ENCODE measurements around the gene HP1BP3.

DNA sequence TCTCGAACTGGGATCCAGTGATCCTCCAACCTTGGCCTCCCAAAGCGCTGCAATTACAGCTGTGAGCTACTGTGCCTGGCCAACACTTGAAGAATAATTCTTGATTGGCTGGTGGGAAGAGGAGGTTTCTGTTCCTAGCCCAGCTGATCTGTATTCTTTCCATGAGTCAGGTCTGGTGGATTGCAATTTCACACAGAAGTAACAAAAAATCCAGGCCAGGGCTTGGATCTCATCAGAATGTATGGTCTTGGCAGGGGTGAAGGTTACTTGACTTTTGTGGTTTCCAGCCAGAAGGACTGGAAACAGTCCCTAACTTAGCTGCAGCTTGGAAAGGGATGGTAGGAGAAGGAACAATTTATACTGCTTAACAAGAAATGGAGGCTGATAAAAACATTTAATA, 5.1 kb upstream of the HP1BP3 start:
- no peak for TF ChIP-seq POLR2A (IDR thresholded peaks at IDR 0.05; ENCODE audit: low read depth, low read length)
- TF ChIP-seq, protein P1, sequence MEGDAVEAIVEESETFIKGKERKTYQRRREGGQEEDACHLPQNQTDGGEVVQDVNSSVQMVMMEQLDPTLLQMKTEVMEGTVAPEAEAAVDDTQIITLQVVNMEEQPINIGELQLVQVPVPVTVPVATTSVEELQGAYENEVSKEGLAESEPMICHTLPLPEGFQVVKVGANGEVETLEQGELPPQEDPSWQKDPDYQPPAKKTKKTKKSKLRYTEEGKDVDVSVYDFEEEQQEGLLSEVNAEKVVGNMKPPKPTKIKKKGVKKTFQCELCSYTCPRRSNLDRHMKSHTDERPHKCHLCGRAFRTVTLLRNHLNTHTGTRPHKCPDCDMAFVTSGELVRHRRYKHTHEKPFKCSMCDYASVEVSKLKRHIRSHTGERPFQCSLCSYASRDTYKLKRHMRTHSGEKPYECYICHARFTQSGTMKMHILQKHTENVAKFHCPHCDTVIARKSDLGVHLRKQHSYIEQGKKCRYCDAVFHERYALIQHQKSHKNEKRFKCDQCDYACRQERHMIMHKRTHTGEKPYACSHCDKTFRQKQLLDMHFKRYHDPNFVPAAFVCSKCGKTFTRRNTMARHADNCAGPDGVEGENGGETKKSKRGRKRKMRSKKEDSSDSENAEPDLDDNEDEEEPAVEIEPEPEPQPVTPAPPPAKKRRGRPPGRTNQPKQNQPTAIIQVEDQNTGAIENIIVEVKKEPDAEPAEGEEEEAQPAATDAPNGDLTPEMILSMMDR (conservative IDR thresholded peaks at IDR 0.05; ENCODE audit: low read depth, low read length), result no peak
- TF ChIP-seq MXI1 (IDR thresholded peaks at IDR 0.05; ENCODE audit: borderline replicate concordance, low read depth, low read length), result no peak
- no peak for TF ChIP-seq RAD21 (IDR thresholded peaks at IDR 0.05; ENCODE audit: low read length)
- TF ChIP-seq RCOR1 (IDR thresholded peaks at IDR 0.05; ENCODE audit: insufficient replicate concordance, low read length), result no peak
